ENCODE measurements around the gene FOLR2.

GRCh38 chr11:72191961-72192381 lies 24.6 kb upstream of the FOLR2 start, which contains the start of gene FOLR1:
- TF ChIP-seq CTCF (IDR thresholded peaks at IDR 0.05; ENCODE audit: low read length) (no peak), EZH2 (IDR thresholded peaks at IDR 0.05; ENCODE audit: borderline replicate concordance, low read length) (no peak)

All from OCI-LY1 (cell line).